Motor neuron (in vitro differentiated cells): ENCODE data around the gene ST3GAL2. TPM values are rescaled to one million over a fixed set of nuclear protein-coding genes. Genes with fewer than 3 reads are reported as not detected.
"Not testable (repeated sequence)": the region's sequence is repeated elsewhere in the genome, so short reads cannot be mapped to it uniquely, and the experiment has no call there.

Experiments
- ATAC-seq, 8 experiments: fragments of 200-7000 bp; cut with Tn5 transposase; replicated peaks in 6 of 8; 2 replicates each; pipeline ENCODE4 v1.8.0; 2021; ENCODE audit warnings: mild to moderate bottlenecking in 8 of 8, moderate library complexity in 8 of 8
- H3K27ac ChIP-seq, 2 donors: fragments of 250-450 bp; sonication (Bioruptor Pico); 2 replicates each; pipeline ENCODE4 v1.9.0; 2021; ENCODE audit warnings: antibody characterized with exemption in 2 of 2, mild to moderate bottlenecking in 2 of 2, moderate library complexity in 1 of 2
- H3K4me1 ChIP-seq, 2 donors: fragments of 250-450 bp; sonication (Bioruptor Pico); replicated peaks in 1 of 2; 2 replicates each; pipeline ENCODE4 v1.6.1; 2021; ENCODE audit warnings: antibody characterized with exemption in 2 of 2, mild to moderate bottlenecking in 2 of 2, moderate library complexity in 1 of 2
- H3K4me3 ChIP-seq, 5 donors: fragments of 250-450 bp; sonication (Bioruptor Pico); 2 replicates each; pipeline ENCODE4 v1.9.0; 2021; ENCODE audit warnings: antibody characterized with exemption in 5 of 5, mild to moderate bottlenecking in 5 of 5, moderate library complexity in 4 of 5
- WGBS, 10 experiments: fragments of 450-650 bp; shearing (Covaris generic); methylation state at CpG; one replicate each; pipeline ENCODE4 v1.0.0; 2022; 5-methylcytosine and 5-hydroxymethylcytosine counted together
- in situ Hi-C, 9 experiments: fragments of 400-800 bp; cut with MboI; loops; one replicate each; pipeline ENCODE4 v1.15.0; 2021; ENCODE audit warnings: low sequenced_read_pairs in 9 of 9, low pct_unique_long_range_greater_than_20kb in 2 of 9; ENCODE audit not compliant: unreplicated experiment in 9 of 9
- total RNA-seq, 8 experiments: library from RNA; unstranded; fragments of 300-600 nt; gene quantifications; 2 replicates each; pipeline versions ENCODE4 v1.2.3 to v1.2.4, GENCODE V29; 2022

The ST3GAL2 gene
- total RNA-seq, 8 experiments from 2014 or later: 14.2 to 35.6 (median 22.0) TPM

DNA sequence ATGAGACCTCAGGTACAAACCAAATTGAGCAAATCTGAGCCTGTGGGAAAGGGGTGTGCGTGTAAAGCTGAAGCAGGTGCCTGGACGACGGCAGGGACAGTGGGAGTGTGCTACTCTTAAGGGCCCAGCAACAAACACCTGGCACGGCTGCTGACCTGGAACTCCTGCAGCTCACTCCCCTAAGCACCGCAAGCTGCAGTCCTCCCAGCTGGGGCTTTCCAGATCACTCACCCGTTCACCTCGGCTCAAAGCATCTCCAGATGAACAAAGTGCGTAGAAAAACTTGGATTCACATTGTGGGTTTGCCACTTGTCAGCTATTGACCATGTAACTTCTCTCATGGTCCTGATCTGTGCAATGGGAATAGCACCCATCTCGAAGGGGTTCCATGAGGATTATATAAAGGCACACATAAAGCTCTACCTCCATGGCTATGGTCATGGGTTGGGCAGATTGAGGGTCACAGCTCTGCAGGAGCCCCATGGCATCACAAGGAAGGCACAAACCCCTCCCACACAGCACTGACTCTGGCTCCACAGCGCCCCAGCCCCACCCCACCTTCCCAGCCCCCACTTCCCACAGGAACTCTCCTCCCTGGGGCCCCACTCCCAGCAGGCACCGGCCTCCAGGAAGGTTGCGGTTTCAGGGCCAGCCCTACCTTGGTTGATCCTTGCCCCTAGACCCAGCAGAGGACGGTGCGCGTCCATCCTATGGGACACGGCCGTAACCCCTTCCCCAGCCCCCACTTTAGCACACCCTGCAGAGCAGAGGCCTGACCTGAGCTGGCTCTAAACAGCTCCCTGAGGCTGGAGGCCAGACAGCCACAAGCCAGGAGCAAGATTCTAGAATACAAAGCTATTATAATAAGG lies 21.9 kb downstream of the ST3GAL2 start:
- peaks cover 9 to 34% of the 10 kb centered on the region in 2 donors for H3K4me1 ChIP-seq
- peak overlapping the region; percentile 66 to 83 for H3K27ac ChIP-seq
- ATAC-seq: no peak

DNA sequence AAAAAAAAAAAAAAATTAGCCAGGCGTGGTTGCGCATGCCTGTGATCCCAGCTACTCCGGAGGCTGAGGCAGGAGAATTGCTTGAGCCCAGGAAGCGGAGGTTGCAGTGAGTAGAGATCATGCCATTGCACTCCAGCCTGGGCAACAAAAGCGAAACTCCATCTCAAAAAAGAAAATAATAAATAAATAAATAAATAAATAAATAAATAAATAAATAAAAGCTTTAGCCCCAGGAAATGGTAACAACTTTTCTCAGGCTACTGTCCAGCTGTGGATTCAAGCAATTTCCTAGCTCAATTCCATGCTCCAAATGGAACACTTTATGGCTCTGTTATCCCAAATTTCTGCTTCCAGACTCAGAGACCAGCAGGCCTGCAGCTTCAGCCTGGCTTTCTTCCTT lies 25.3 kb downstream of the ST3GAL2 start:
- ATAC-seq, in situ Hi-C loops, H3K4me3 ChIP-seq, H3K27ac ChIP-seq: not testable (repeated sequence)
- H3K4me1 ChIP-seq: peaks cover 9 to 19% of the 10 kb centered on the region in 2 donors
- WGBS, 10 experiments: 88 to 100% (median 95%) methylated on average over 4 to 5 of the region's 5 CpGs; no CpG with 5 or more reads in 4 of the 10 experiments

More for the DNA sequence above, 21.9 kb downstream of the ST3GAL2 start:
- in situ Hi-C loops: no loop called here
- H3K4me3 ChIP-seq: no peak overlapping the region
- 67 to 100% (median 88%) methylated on average over 1 to 5 of the region's 17 CpGs; no CpG with 5 or more reads in 4 of the 10 experiments for WGBS, 10 experiments

DNA sequence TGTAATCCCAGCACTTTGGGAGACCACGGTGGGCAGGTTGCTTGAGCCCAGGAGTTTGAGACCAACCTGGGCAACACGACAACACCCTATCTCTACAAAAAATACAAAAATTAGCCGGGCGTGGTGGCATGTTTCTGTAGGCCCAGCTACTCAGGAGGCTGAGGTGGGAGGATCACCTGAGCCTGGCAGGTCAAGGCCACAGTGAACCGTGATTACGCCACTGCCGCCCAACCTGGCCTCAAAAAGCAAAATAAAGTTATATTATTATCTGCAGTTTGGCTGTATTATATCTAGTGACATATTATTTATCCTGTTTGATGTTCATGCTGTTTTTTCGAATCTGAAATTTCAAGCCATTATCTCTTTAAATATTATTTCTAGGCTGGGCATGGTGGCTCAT lies 26.5 kb downstream of the ST3GAL2 start:
- no peak for ATAC-seq
- no peak overlapping the region for H3K4me3 ChIP-seq
- no peak overlapping the region for H3K27ac ChIP-seq
- in situ Hi-C loops: no loop called here
- peaks cover 11 to 16% of the 10 kb centered on the region in 2 donors for H3K4me1 ChIP-seq
- WGBS, 10 experiments: 86 to 100% (median 96%) methylated on average over 1 to 8 of the region's 8 CpGs; no CpG with 5 or more reads in 2 of the 10 experiments

DNA sequence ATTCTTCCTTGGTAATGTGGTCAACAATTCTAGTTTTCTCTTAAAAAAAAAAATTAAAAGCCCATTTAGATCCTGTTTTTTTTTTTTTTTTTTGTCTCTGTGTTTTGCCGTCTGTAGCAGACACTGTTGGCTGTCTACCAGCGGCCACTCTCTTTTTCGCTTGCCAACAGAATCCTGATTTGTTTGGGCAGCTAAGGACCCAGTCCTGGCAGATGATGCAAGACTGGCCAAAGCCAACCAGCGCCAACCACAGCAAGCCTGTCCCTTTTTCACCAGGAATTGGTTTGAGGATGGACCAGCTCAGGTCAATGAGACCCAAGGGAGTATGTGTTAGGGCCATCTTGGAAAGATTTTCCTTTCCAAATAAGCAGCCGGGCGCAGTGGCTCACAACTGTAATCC lies 28.2 kb downstream of the ST3GAL2 start:
- in situ Hi-C loops: no loop called here
- Histone ChIP-seq H3K4me1 (peaks cover 8 to 12% of the 10 kb centered on the region in 2 donors), H3K4me3 (no peak overlapping the region), H3K27ac (no peak overlapping the region)
- 77 to 100% (median 90%) methylated on average over 2 to 6 of the region's 6 CpGs; no CpG with 5 or more reads in 1 of the 10 experiments for WGBS, 10 experiments
- no peak for ATAC-seq

DNA sequence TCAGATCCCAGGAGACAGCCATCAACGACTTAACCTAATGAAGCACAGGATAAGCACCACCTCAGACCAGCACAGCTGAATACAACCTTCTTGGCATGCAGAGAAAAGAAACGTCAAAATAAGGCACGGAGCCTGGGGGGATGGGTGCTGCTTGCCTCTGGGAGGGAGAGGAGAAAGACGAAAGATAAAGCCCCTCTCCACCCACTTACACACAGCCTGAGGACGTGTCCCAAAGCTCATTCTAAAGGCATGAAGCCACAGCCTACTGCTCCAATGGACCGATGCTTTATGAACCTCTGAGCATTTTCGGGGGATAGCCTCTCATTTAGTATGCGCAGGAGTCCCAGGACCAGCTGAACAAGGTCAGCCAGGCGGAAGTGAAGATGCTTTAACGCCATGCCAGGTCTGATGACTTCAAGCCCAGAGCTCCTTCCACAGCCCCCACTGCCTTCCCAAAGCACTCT lies 31.1 kb downstream of the ST3GAL2 start:
- Histone ChIP-seq H3K4me3 (no peak overlapping the region), H3K4me1 (peaks cover 8 to 12% of the 10 kb centered on the region in 2 donors), H3K27ac (peak overlapping the region in 1 of 2 donors; percentile 36)
- 10 to 93% (median 60%) methylated on average over 1 to 9 of the region's 10 CpGs; no CpG with 5 or more reads in 2 of the 10 experiments for WGBS, 10 experiments
- in situ Hi-C loops: no loop called here
- ATAC-seq: peak in 4 of 8 experiments; percentile 25 to 65 (median 60)

DNA sequence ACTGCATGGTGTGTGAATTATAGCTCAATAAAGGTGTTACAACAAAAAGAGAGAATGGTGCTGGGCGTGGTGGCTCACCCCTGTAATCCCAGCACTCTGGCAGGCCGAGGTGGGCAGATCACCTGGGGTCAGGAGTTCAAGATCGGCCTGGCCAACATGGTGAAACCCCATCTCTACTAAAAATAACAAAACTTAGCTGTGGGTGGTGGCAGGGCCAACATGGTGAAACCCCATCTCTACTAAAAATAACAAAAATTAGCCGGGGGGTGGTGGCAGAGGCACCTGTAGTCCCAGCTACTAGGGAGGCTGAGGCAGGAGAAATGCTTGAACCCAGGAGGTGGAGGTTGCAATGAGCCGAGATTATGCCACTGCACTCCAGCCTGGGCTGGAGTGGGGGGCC lies 32.8 kb downstream of the ST3GAL2 start:
- ATAC-seq, H3K4me3 ChIP-seq, in situ Hi-C loops, H3K27ac ChIP-seq: not testable (repeated sequence)
- 100% methylated on average over 2 to 3 of the region's 5 CpGs; no CpG with 5 or more reads in 8 of the 10 experiments for WGBS, 10 experiments
- H3K4me1 ChIP-seq: peaks cover 8 to 12% of the 10 kb centered on the region in 2 donors

DNA sequence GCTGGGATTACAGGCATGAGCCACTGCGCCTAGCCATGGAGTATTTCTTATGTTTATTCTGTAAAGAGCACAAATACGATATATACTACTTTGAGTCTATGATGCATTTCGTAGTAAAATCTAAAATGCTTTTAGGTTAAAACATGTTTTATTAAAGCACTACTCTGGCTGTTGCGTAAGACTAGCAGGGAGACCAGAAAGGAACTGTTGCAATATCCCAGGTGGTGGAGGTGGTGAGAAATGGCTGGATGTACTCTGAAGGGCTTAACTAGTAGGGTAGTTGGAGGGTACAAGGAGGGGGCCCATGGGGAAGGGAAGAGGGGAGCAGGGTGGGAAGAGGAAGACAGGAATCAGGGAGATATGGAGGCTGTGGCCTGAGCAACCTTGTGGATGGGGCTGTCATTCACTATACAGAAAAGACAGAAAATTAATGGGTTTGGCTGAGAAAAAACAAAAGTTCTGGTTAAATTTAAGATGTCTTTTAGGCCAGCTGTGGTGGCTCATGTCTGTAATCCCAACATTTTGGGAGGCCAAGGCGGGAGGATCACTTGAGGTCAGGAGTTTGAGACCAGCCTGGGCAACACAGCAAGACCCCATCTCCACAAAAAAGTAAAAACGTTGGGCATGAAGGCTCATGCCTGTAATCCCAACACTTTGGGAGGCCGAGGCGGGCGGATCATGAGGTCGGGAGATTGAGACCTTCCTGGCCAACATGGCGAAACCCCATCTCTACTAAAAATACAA lies 35.8 kb downstream of the ST3GAL2 start:
- in situ Hi-C loops: no loop called here
- peaks cover 4 to 8% of the 10 kb centered on the region in 2 donors for H3K4me1 ChIP-seq
- 77 to 100% (median 93%) methylated on average over 1 to 9 of the region's 11 CpGs; no CpG with 5 or more reads in 3 of the 10 experiments for WGBS, 10 experiments
- H3K4me3 ChIP-seq: no peak overlapping the region
- no peak overlapping the region for H3K27ac ChIP-seq
- no peak for ATAC-seq

DNA sequence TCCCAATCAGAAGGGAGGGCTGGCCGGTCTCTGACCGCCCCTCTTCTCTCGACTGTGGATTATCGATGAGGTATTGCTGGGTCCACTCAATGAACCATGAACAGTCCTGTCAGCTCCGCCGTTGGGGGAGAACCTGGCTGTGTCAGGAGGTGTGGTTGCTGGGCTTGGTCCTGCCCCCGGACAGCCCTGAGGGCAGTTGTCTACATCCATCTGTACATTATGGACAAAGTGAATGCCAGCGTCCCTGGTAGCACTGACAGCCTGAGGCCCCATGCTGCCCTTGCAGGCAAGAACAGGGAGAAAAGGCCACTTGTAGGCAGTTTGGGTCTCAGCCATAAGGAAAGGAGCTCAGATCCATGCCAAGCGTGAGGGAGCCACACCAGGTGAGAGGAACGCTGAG lies 38.9 kb downstream of the ST3GAL2 start:
- no peaks in the 10 kb centered on the region for H3K4me1 ChIP-seq
- no peak for ATAC-seq
- WGBS, 10 experiments: 60 to 100% (median 77%) methylated on average over 1 to 4 of the region's 10 CpGs; no CpG with 5 or more reads in 4 of the 10 experiments
- no peak overlapping the region for H3K27ac ChIP-seq
- in situ Hi-C loops: loop anchor here in 1 of 9 experiments (25.0 kb wide), 1 partner anchor 262 kb away; no protein-coding TSS in a partner anchor
- H3K4me3 ChIP-seq: no peak overlapping the region

DNA sequence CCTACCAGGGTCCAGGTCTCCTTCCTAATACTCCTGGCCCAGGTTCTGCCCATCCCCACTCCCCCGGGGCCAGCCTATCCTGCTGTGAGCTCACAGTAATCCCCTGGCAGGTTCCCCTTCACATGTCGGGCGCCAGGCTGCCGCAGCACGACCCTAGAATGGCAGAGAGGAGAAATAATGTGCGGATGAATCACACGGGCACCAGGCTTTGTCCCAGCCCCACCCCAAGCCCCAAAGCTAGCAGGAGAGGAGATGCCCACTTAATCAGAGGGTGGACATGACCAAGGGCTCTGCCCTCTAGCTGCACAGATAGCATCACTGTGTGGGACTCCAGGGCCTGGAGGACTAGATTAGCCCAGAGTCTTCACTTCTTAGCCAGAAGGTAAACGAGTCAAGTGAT lies 39.5 kb downstream of the ST3GAL2 start:
- Histone ChIP-seq H3K4me3 (no peak overlapping the region), H3K4me1 (no peaks in the 10 kb centered on the region), H3K27ac (no peak overlapping the region)
- in situ Hi-C loops: loop anchor here in 1 of 9 experiments (25.0 kb wide), 1 partner anchor 263 kb away; no protein-coding TSS in a partner anchor
- no peak for ATAC-seq
- 60 to 100% (median 93%) methylated on average over 1 to 3 of the region's 8 CpGs; no CpG with 5 or more reads in 3 of the 10 experiments for WGBS, 10 experiments

DNA sequence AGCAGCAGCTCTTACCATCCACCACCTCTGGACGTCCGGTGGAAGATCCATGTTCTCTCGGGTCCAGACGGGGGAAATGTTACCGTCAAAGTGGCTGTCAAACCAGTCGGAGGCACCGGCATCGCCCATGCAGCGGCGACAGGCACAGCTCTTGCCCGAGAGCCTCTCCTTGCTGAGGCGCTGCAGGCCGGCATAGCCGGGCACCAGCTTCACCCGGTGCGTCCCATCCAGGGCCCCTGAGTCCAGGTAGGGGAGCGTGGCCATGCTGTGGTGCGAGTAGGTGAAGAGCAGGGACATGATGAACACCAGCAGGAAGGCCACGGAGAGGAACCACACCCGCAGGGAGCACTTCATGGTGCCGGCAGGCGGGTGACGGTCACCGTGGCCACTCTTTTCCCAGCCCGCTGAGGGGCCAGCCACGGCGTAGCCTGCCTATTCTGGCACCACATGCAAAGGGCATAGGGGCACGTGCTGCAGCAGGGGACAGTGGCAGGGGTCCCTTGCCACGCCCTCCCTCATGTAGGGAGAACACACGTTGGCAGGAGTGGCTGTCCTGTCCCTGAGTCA lies 40.6 kb downstream of the ST3GAL2 start:
- H3K4me3 ChIP-seq: no peak overlapping the region
- H3K4me1 ChIP-seq: peaks cover 9 to 10% of the 10 kb centered on the region in 2 donors
- in situ Hi-C loops: loop anchor here in 1 of 9 experiments (25.0 kb wide), 1 partner anchor 264 kb away; no protein-coding TSS in a partner anchor
- no peak for ATAC-seq
- no peak overlapping the region for H3K27ac ChIP-seq
- 92 to 100% (median 98%) methylated on average over 2 to 5 of the region's 30 CpGs; no CpG with 5 or more reads in 6 of the 10 experiments for WGBS, 10 experiments

DNA sequence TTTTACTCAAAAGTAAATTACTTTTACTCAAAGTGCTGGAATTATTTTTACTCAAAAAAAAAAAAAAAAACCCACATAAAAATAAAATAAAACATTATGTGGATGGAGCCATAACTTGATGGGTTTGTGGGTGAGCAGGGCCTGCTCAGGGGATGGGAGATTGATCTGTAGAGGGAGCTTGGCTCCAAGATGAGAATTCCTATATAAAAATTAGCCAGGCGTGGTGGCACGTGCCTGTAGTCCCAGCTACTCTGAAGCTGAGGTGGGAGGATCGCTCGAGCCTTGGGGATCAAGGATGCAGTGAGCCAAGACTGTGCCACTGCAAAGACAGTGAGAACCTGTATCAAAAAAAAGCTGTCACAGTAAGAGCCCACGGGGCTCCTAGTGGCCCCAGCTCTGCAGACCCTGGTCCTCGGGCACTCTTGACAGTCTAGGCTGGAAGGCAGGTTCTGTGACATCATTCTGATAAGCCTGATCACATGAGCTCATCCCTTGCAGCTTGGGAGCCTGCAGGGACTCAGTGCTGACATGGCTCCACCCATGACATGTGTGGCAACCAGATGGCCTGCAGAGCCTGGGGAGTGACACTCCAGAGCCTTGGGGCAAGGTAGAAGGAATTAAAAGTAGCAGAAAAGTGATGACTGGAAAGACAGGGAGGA lies 42.5 kb downstream of the ST3GAL2 start:
- WGBS, 10 experiments: 24 to 95% (median 83%) methylated on average over 1 to 6 of the region's 6 CpGs; no CpG with 5 or more reads in 2 of the 10 experiments
- Histone ChIP-seq H3K4me1 (peaks cover 10 to 19% of the 10 kb centered on the region in 2 donors), H3K4me3 (no peak overlapping the region), H3K27ac (no peak overlapping the region)
- in situ Hi-C loops: loop anchor here in 1 of 9 experiments (25.0 kb wide), 1 partner anchor 266 kb away; no protein-coding TSS in a partner anchor
- ATAC-seq: peak; percentile 84 to 96 (median 92)
